GM19397 (cell line): ENCODE data around the gene KDM6A.
"Not testable (repeated sequence)": the region's sequence is repeated elsewhere in the genome, so short reads cannot be mapped to it uniquely, and the experiment has no call there.

Experiments used
- ATAC-seq: cut with Tn5 transposase; IDR thresholded peaks from one replicate; pipeline ENCODE4 v1.9.1; 2021; ENCODE audit warnings: mild to moderate bottlenecking, moderate library complexity; ENCODE audit not compliant: unreplicated experiment

Gene KDM6A

GRCh38 chrX:44954562-44954961 lies 81.6 kb downstream of the KDM6A start:
- no peak for ATAC-seq

- no peak for ATAC-seq
Measured at GRCh38 chrX:44957848-44958247, 84.9 kb downstream of the KDM6A start.

- no peak for ATAC-seq
Measured at GRCh38 chrX:44958480-44958879, 85.5 kb downstream of the KDM6A start.

GRCh38 chrX:44961817-44962607 lies 89.0 kb downstream of the KDM6A start:
- ATAC-seq, result no peak

DNA sequence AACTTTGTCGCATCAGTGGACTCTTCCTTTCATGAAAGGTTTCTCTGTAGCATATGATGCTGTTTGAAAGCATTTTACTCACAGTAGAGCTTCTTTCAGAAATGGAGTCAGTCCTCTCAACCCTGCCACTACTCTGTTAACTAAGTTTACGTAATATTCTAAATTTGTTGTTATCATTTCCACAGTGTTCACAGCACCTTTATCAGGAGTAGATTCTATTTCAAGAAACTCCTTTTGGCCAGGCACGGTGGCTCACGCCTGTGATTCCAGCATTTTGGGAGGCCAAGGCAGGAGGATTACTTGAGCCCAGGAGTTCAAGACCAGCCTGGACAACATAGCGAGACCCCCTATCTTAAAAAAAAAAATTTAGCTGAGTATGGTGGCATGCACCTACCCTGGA lies 90.0 kb downstream of the KDM6A start:
- ATAC-seq, result no peak

DNA sequence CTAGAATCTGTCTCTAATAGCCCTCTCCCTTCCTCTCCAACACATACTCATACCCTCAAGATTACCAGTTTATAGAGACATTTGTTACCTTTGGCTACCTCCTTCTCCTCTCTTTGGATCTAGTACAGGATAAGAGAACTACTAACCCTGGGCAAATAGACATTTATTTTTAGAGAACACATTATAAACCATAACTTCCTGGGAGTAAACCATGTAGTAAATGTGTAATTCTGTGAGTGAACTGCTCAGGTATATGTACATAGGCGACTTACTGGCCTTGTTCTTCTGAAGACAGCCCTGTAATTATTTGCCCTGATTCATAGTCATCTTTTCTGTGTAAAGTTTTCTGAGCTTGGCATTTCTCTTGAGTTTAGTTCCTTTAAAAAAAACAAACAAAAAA lies 94.2 kb downstream of the KDM6A start:
- ATAC-seq, result no peak

- ATAC-seq, result no peak
Measured at GRCh38 chrX:44970709-44971108, 97.7 kb downstream of the KDM6A start.

- ATAC-seq, result no peak
Measured at GRCh38 chrX:44971674-44972073, 98.7 kb downstream of the KDM6A start.

DNA sequence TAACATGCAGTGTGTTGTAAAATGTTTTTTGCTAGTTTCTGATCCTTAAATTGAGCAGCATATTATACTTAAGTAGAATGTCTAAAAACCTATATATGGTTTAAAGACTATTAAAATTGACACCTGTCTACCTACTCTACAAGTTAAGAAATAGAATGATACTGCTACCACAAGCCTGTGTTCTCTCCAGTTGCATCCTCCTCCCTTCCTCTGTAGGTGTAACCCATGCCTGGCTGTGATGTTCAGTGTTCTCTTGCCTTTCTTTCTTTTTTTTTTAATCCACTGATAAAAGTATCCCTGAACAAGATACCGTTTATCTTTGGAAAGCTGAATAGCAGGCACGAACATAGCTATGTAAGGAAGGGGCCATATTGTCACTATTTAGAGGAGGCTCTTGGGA lies 99.1 kb downstream of the KDM6A start:
- no peak for ATAC-seq

DNA sequence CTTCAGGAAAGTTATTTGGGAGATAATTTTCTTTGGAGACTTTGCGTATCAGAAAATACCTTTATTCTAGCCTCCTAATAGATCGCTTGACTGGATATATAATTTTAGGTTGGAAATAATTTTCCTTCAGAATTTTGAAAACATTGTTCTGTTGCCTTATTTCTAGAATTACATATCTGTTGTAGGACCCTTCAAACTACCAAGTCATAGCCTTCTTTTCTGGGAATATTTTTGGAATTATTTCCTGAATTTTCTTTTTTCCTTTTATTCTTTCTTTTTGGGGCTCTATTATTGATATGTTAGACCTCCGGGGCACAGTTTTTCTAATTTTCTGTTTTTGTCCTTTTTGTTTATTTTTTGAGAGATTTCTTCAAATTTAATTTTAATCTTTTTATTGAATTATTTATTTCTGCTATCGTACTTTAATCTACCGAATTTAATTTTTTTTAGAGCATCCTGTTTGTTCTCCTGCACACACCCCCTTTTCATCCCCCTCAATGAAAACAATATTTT lies 100.5 kb downstream of the KDM6A start:
- no peak for ATAC-seq

DNA sequence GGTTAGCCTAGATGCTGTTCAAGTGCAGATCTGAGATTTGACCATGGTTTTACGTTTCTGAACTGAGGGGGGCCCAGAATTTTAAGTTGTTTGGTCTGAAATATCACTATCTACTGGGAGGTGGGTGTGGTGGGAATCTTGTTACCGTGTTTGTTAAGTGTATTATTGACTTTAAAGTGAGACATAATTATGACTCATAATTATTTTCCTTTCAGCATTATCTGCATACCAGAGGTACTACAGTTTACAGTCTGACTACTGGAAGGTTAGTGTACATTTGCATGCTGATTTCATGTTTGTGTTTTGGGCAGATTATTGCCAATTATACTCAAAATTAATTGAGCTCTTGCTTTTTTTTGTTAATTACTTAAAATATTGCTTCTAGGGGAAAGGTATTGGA lies 101.5 kb downstream of the KDM6A start:
- ATAC-seq, result no peak

GRCh38 chrX:44975666-44976263 lies 102.8 kb downstream of the KDM6A start:
- no peak for ATAC-seq

DNA sequence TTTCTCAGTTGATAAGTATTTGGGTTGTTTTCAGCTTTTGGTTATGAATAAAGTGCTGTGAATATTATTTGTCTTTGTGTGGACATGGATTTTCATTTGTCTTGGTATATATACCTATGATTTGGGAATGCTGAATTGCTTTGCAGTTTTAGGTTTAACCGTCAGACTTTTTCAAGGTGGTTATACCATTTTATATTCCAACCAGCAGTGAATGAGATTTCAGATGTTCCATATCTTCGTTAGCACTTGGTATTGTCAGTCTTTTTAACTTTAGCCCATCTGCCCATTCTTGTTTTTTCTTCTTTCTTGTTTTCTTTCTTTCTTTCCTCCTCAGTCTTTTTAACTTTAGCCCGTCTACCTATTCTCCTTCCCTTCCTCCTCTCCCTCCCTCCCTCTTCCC lies 106.0 kb downstream of the KDM6A start:
- ATAC-seq, result no peak

- no peak for ATAC-seq
Measured at GRCh38 chrX:44980403-44980802, 107.4 kb downstream of the KDM6A start.

DNA sequence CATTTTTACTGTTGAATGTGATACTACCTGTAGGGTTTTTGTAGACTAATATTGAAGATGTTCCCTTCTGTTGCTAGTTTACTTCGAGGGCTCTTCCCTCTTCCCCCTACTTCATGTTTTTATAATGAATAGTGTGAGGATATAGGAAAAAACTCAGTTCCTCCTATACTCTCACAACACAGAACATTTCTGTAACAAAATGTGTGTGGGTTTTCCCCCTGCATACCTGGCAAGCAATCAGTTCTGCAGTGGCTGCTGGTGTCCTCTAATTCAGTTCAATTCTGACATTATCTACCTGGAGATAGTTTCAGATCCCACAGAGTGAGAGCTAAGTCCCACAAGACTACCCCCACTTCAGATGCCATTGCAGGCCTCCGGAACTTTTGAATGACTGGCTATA lies 107.9 kb downstream of the KDM6A start:
- no peak for ATAC-seq

GRCh38 chrX:44989995-44990770 lies 117.2 kb downstream of the KDM6A start:
- no peak for ATAC-seq

DNA sequence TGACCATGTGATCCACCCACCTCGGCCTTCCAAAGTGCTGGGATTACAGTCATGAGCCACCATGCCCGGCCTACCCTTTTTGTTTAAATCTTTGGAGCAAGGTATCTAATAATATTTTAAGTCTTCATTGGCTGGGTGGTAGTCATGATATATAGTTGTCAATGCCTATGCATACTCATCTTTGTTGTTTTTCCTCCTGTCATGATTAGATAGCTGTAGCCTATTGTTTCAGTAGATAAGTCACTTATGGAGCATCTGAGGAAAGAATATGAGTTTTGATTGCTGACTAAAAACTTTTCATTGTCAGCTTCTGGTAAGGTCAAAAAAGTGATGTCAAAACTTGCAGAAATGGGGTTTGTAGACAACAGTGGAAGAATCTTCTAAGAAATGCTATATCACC lies 119.8 kb downstream of the KDM6A start:
- no peak for ATAC-seq

GRCh38 chrX:44996277-44996676 lies 123.3 kb downstream of the KDM6A start:
- no peak for ATAC-seq

DNA sequence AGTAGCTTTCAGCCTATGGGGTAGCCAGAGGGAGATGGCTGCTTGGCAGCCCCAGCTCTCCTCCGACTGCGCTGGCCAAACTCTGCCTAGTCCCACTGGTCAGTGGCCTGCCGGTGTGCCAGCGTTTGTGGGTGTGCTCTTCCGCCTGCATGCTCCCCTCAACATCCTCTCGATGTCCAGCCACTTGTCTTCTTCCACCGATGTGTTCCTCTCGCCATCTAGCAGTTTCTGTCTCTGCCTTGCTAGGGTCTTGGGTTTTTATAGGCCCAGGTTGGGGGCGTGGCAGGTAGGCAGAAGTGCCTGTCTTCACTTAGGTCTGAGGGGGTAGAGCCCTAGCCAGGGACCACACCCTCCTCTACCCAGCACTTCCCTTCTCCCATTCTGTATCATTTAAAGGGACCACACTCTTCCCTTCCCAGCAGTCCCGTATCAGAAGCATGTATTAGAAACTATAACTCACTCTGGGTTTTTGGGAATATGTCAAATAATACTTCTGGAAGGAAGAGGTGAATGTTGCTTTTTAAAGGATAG lies 124.4 kb downstream of the KDM6A start:
- no peak for ATAC-seq

- no peak for ATAC-seq
Measured at GRCh38 chrX:44997888-44998287, 124.9 kb downstream of the KDM6A start.

- not testable (repeated sequence) for ATAC-seq
Measured at GRCh38 chrX:44999237-44999636, 126.2 kb downstream of the KDM6A start.
